Astrocyte of the spinal cord (primary cell): Measurements from ENCODE around the gene ZNF532.

Experiments used
- DNase-seq: peaks from one replicate; pipeline ENCODE4 v3.0.0; 2011; ENCODE audit warnings: low read depth, low spot score
- H3K4me3 ChIP-seq: 2 replicates; pipeline ENCODE4 v1.5.1; 2011; ENCODE audit warnings: low read depth, mild to moderate bottlenecking, low read length, moderate library complexity
- CTCF ChIP-seq: IDR thresholded peaks from 2 replicates; pipeline ENCODE4 v1.5.1; 2012; ENCODE audit warnings: low read depth, mild to moderate bottlenecking, low read length, inconsistent platforms
- in situ Hi-C: cut with HindIII; loops from 2 replicates; pipeline ENCODE4 v1.10.0; 2017; ENCODE audit warnings: low sequenced_read_pairs

The ZNF532 gene

GRCh38 chr18:58902961-58903360 lies 38.3 kb downstream of the ZNF532 start:
- no peak overlapping the region for H3K4me3 ChIP-seq
- DNase-seq: no peak
- in situ Hi-C loops: no loop called here
- TF ChIP-seq CTCF: no peak

- H3K4me3 ChIP-seq: no peak overlapping the region
- in situ Hi-C loops: no loop called here
- no peak for TF ChIP-seq CTCF
- no peak for DNase-seq
These were observed 38.9 kb downstream of the ZNF532 start for GRCh38 chr18:58903533-58903932.

DNA sequence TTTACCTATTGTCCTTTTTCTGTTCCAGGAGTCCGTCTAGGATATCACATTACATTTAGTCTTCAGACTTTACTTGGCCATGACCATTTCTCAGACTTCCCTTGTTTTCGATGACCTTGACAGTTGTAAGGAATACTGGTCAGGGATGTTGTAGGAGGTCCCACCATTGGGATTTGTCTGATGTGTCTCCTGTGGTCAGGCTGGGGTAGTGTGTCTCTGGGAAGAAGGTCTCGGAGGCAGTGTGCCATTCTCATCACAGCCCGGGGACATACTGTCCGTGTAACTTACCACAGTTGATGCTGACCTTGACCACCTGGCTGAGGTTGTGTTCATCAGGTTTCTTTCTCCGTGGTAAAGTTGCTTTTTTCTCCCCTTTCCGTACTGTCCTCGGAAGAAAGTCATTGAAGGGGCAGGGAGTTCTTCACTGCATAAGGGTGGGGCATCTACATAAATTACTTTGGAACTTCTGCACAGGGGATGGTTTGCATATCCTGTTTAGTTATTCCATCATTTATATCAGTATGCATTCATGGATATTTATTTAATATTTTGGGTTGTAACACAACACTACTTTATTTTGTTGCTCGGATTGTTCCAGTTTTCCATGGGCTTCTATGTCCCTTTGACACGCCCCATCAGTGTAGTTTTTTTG lies 41.2 kb downstream of the ZNF532 start:
- in situ Hi-C loops: no loop called here
- H3K4me3 ChIP-seq: no peak overlapping the region
- no peak for DNase-seq
- no peak for TF ChIP-seq CTCF

GRCh38 chr18:58908006-58908405 lies 43.3 kb downstream of the ZNF532 start:
- no peak for TF ChIP-seq CTCF
- in situ Hi-C loops: no loop called here
- no peak overlapping the region for H3K4me3 ChIP-seq
- no peak for DNase-seq

GRCh38 chr18:58909521-58909920 lies 44.8 kb downstream of the ZNF532 start:
- H3K4me3 ChIP-seq: no peak overlapping the region
- DNase-seq: no peak
- in situ Hi-C loops: no loop called here
- TF ChIP-seq CTCF: no peak

GRCh38 chr18:58911241-58911640 lies 46.6 kb downstream of the ZNF532 start:
- no peak overlapping the region for H3K4me3 ChIP-seq
- in situ Hi-C loops: no loop called here
- TF ChIP-seq CTCF: no peak
- no peak for DNase-seq
